MM.1S (cell line): ENCODE results near the gene KRT13.

Experiments used
- EZH2 ChIP-seq: fragments of 300-600 bp; sonication (generic); optimal IDR thresholded peaks from 2 replicates; pipeline ENCODE3; 2017; ENCODE audit warnings: low read depth, mild to moderate bottlenecking, antibody characterized with exemption, low read length, mixed read lengths
- EZH2phosphoT487 ChIP-seq: fragments of 300-600 bp; sonication (generic); IDR thresholded peaks from 2 replicates; pipeline ENCODE4 v1.6.1; 2018; ENCODE audit warnings: antibody characterized with exemption, low read length
- TF ChIP-seq, protein P1 (sequence below): fragments of 300-600 bp; sonication (generic); IDR thresholded peaks from 2 replicates; pipeline ENCODE4 v1.5.1; 2016; ENCODE audit warnings: antibody characterized with exemption, low read length, mixed read lengths

DNA sequence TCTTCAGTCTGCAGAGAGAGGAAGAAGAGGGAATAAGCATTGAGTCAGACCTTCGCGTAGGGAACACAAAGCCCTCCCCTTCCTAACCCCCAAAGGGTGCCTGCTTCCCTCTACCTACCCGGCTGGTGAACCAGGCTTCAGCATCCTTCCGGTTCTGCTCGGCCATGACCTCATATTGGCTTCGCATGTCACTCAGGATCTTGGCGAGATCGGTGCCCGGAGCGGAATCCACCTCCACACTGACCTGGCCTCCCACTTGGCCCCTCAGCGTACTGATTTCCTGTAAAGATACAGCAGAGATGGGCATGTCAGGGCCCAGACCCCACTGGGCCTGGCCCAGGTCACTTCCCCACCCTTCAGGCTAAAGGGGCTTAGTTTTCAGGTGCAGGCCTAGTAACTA, 18.8 kb upstream of the KRT13 start:
- TF ChIP-seq EZH2 = no peak
- TF ChIP-seq, protein P1, sequence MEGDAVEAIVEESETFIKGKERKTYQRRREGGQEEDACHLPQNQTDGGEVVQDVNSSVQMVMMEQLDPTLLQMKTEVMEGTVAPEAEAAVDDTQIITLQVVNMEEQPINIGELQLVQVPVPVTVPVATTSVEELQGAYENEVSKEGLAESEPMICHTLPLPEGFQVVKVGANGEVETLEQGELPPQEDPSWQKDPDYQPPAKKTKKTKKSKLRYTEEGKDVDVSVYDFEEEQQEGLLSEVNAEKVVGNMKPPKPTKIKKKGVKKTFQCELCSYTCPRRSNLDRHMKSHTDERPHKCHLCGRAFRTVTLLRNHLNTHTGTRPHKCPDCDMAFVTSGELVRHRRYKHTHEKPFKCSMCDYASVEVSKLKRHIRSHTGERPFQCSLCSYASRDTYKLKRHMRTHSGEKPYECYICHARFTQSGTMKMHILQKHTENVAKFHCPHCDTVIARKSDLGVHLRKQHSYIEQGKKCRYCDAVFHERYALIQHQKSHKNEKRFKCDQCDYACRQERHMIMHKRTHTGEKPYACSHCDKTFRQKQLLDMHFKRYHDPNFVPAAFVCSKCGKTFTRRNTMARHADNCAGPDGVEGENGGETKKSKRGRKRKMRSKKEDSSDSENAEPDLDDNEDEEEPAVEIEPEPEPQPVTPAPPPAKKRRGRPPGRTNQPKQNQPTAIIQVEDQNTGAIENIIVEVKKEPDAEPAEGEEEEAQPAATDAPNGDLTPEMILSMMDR = no peak
- no peak for TF ChIP-seq EZH2phosphoT487
